ENCODE data around the gene EFNB1. TPM values are rescaled to one million over a fixed set of nuclear protein-coding genes. Genes with fewer than 3 reads are reported as not detected.

EFNB1 gene
- total RNA-seq, 1 donor from 2014 or later, result 23.3 TPM

- no peak overlapping the region for H3K4me2 ChIP-seq (ENCODE audit: low read length)
- no peak overlapping the region for H3K4me3 Mint-ChIP-seq (ENCODE audit: unreplicated experiment)
- H3K27ac ChIP-seq (ENCODE audit: low read depth, low read length), result no peak overlapping the region
- DNase-seq (ENCODE audit: low read depth), result no peak
- H3K9ac ChIP-seq (ENCODE audit: low read length), result no peak overlapping the region
- H3K27ac Mint-ChIP-seq (ENCODE audit: unreplicated experiment), result no peak overlapping the region
- H3K36me3 ChIP-seq (ENCODE audit: insufficient read depth, low read length), result no peaks in the 10 kb centered on the region
- no peaks in the 10 kb centered on the region for H4K20me1 ChIP-seq (ENCODE audit: insufficient read depth, low read length)
- H3K9me3 Mint-ChIP-seq (ENCODE audit: unreplicated experiment), result no peaks in the 10 kb centered on the region
- no peaks in the 10 kb centered on the region for H3K4me1 ChIP-seq (ENCODE audit: insufficient read depth, low read length)
- no peak for TF ChIP-seq EZH2 (IDR thresholded peaks at IDR 0.05; ENCODE audit: insufficient read depth, low read length)
- no peak for TF ChIP-seq CTCF (IDR thresholded peaks at IDR 0.05; ENCODE audit: insufficient read depth, low read depth, low read length)
- no peak overlapping the region for H3K4me3 ChIP-seq (ENCODE audit: insufficient read depth, low read depth, low read length)
- no peak overlapping the region for H2AFZ ChIP-seq (ENCODE audit: low read depth, low read length)
- no peaks in the 10 kb centered on the region for H3K9me3 ChIP-seq (ENCODE audit: insufficient read depth, low read depth, low read length)
- no peak for FAIRE-seq
- no peaks in the 10 kb centered on the region for H3K27me3 ChIP-seq (ENCODE audit: insufficient read depth, low read length)
- H3K4me1 Mint-ChIP-seq (ENCODE audit: low read depth, unreplicated experiment), result no peaks in the 10 kb centered on the region
- no peaks in the 10 kb centered on the region for H3K36me3 Mint-ChIP-seq (ENCODE audit: low read depth, unreplicated experiment)
- peaks cover 4% of the 10 kb centered on the region for H3K27me3 Mint-ChIP-seq (ENCODE audit: low read depth, unreplicated experiment)
- H3K79me2 ChIP-seq (ENCODE audit: insufficient read depth, low read length), result no peaks in the 10 kb centered on the region
These were observed 38.9 kb upstream of the EFNB1 start for GRCh38 chrX:68789966-68790365.

- H3K9me3 ChIP-seq (ENCODE audit: insufficient read depth, low read depth, low read length), result no peaks in the 10 kb centered on the region
These were observed 36.7 kb upstream of the EFNB1 start for GRCh38 chrX:68792083-68792482.

More at GRCh38 chrX:68792083-68792482, 36.7 kb upstream of the EFNB1 start:
- Histone ChIP-seq H3K4me2 (ENCODE audit: low read length) (no peak overlapping the region), H3K4me3 (ENCODE audit: insufficient read depth, low read depth, low read length) (no peak overlapping the region), H3K4me1 (ENCODE audit: insufficient read depth, low read length) (no peaks in the 10 kb centered on the region), H3K79me2 (ENCODE audit: insufficient read depth, low read length) (no peaks in the 10 kb centered on the region), H3K27ac (ENCODE audit: low read depth, low read length) (no peak overlapping the region), H3K36me3 (ENCODE audit: insufficient read depth, low read length) (no peaks in the 10 kb centered on the region), H4K20me1 (ENCODE audit: insufficient read depth, low read length) (no peaks in the 10 kb centered on the region), H2AFZ (ENCODE audit: low read depth, low read length) (no peak overlapping the region), H3K27me3 (ENCODE audit: insufficient read depth, low read length) (no peaks in the 10 kb centered on the region), H3K9ac (ENCODE audit: low read length) (no peak overlapping the region)
- no peak for TF ChIP-seq CTCF (IDR thresholded peaks at IDR 0.05; ENCODE audit: insufficient read depth, low read depth, low read length)
- Mint-ChIP-seq H3K27ac (ENCODE audit: unreplicated experiment) (no peak overlapping the region), H3K9me3 (ENCODE audit: unreplicated experiment) (peaks cover 2% of the 10 kb centered on the region), H3K36me3 (ENCODE audit: low read depth, unreplicated experiment) (no peaks in the 10 kb centered on the region), H3K27me3 (ENCODE audit: low read depth, unreplicated experiment) (peaks cover 17% of the 10 kb centered on the region), H3K4me3 (ENCODE audit: unreplicated experiment) (no peak overlapping the region), H3K4me1 (ENCODE audit: low read depth, unreplicated experiment) (no peaks in the 10 kb centered on the region)
- DNase-seq (ENCODE audit: low read depth) (no peak), FAIRE-seq (no peak)

Data from astrocyte (in vitro differentiated cells and primary cell).